ENCODE data around the gene NCR1.
"Not testable (repeated sequence)": the region's sequence is repeated elsewhere in the genome, so short reads cannot be mapped to it uniquely, and the experiment has no call there.

NCR1 gene, protein sequence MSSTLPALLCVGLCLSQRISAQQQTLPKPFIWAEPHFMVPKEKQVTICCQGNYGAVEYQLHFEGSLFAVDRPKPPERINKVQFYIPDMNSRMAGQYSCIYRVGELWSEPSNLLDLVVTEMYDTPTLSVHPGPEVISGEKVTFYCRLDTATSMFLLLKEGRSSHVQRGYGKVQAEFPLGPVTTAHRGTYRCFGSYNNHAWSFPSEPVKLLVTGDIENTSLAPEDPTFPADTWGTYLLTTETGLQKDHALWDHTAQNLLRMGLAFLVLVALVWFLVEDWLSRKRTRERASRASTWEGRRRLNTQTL

DNA sequence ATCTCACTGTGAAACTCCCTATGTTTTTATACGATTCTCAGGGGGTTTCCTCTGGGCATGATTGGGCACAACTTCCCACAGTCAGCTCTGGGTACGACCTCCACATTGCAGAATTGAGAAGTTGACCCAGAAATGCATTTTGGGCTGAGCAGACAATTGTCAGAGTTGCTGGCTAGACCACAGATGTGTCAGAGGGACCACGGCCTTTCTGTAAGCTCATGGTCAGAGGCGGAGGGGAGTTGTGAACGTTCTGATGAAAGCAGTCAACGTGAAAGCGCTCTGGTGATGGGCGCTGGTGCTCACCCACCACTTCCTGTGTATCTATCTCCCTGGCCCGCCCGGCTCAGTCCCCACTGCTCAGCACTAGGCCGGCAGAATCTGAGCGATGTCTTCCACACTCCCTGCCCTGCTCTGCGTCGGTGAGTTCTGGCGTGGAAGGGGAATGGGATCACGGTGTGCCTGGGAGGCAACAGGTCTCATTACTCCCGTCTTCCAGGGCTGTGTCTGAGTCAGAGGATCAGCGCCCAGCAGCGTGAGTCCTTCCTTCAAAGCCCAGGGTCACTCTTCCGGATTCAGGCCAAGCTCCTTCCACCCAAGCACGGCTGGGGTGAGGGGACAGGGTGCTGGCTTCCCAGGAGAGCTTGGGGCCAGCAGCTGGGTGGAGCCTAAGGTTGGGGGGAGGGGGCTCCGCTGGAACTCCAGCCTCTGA, at the start of gene NCR1:
TSS of gene NCR1 (plus strand) at position 346 of the 709 bp plus-strand sequence. CDS start at position 386, 40 bp downstream.
- no peak for DNase-seq

DNA sequence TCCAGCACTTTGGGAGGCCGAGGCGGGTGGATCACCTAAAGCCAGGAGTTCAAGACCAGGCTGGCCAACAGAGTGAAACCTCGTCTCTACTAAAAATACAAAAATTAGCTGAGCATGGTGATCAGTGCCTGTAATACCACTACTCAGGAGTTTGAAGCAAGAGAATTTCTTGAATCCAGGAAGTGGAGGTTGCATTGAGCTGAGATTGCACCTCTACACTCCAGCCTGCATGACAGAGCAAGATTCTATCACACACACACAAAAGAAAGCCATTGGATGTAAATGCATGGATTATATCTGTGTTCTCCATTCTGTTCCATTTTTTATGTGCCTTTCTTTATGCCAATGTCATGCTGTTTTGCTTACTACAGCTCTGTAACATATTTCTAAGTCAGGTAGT, 47.5 kb upstream of the NCR1 start:
- DNase-seq = not testable (repeated sequence)

DNA sequence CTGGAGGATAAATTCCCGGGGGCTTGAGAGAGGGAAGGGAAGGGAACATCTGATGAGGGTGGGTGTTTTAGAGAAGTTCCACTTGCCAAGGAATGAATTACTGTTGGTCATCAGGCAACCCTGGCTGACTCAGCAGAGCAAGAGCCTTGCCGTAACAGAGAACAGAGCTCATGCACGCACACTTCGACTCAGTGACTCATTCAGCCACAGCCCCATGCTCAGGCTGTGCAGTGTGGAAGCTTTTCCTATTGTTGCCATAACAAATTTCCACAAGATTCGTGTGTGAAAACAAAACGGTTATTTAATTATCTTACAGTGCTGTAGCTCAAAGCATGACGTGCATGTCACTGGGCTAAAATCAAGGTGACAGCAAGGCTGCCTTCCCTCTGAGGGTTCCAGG, 46.5 kb upstream of the NCR1 start:
- not testable (repeated sequence) for DNase-seq

DNA sequence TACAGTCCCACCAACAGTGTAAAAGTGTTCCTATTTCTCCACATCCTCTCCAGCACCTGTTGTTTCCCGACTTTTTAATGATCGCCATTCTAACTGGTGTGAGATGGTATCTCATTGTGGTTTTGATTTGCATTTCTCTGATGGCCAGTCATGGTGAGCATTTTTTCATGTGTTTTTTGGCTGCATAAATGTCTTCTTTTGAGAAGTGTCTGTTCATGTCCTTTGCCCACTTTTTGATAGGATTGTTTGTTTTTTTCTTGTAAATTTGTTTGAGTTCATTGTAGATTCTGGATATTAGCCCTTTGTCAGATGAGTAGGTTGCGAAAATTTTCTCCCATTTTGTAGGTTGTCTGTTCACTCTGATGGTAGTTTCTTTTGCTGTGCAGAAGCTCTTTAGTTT, 42.5 kb upstream of the NCR1 start:
- DNase-seq = not testable (repeated sequence)

DNA sequence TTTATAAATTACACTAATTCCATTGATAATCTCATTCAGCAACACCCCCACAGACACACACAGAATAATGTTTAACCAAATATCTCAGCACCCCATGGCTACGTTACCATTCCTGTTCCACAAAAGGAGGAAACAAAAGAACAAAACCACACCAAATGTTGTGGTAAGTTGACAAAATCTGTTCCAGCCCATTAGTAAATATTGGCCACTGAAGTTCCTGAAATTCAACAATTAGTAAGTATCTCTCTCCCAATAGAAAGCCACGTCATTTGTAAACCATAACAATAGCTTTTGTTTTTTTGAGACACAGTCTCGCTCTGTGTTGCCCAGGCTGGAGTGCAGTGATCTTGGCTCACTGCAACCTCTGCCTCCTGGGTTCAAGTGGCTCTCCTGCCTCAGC, 34.3 kb upstream of the NCR1 start:
- DNase-seq = no peak

DNA sequence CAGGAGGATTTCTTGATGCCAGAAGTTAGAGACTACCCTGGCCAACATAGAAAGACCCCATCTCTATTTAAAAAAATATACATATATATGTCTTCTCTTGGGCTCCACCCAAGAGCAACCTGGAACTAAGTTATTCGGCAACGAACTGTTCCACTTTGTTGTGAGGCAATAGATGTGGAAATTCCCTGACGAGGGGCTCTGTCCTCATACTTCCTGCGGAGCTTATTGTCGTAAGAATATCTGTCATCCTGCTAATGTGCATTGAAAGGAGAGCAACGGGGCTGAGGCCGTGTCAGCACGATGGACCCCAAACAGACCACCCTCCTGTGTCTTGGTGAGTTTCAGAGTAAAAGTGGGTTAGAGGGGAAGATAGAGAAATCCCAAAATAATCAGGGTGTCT, 32.0 kb upstream of the NCR1 start, which contains the start of gene FCAR:
TSS of gene FCAR (plus strand) at position 246 of the 400 bp plus-strand sequence. CDS start at position 301, 55 bp downstream.
- DNase-seq = no peak

DNA sequence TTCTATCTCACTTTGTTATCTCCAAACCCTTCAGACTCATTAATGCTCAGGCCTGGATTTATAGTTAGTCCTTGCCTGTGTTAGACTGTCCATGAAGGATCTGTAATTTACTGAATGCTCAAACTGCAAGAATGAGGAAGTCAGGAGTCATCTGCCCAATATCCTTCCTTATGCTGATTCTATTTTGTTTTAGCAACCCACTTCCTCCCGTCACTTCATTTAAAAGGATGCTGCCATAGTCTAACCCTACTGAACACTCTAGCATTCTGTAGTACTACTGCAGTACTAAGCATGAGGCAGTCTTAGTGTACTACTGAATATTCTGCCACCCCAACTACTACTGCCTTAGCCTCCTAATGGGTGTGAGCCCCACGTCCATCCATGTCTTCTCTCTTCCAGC, 30.4 kb upstream of the NCR1 start:
- DNase-seq = no peak

DNA sequence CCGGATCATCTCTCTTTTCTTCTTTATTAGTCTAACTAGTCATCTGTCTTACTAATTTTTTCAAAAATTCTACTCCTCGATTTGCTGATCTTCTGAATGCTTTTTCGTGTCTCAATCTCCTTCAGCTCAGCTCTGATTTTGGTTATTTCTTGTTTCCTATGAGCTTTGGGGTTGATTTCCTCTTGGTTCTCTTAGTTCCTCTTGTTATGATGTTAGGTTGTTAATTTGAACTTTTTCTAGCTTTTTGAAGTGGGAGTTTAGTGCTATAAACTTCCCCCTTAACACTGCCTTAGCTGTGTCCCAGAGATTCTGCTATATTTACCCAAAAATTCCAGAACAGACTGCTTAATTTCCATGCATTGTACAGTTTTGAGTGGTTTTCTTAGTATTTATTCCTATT, 28.5 kb upstream of the NCR1 start:
- DNase-seq = no peak

DNA sequence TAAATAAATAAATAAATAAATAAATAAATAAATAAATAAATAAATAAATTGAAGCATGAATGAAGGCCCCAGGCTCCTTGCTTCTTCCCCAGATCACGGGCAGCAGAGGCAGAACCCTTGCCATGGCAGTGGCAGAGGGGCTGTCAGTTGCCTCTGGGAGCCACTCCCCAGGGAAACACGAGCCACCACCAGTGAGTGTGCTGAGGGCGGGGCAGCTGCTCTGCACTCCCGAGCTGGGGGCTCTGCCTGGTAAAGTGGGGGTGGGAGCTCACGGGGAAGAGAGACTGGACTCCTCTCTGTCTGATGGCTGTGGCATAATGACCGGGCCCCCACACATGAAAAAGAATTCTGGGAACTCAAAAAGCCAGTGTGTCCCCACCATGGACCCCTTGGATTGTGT, 24.1 kb upstream of the NCR1 start:
- no peak for DNase-seq

DNA sequence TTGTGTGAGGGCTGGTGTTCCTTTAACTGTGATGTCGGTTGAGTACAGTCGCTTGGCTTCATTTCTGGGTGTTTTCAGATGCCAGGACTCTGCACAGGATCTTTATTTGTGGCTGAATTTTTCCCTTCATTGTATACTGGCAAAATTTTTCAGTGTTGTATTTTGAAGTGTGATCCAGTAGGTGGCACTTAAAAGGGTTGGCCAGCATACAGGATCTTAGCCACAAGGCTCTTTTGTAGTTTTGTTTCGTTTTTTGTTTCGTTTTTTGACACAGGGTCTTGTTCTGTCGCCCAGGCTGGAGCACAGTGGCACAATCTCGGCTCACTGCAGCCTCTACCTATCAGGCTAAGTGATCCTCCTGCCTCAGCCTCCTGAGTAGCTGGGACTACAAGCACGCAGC, 23.2 kb upstream of the NCR1 start:
- no peak for DNase-seq

DNA sequence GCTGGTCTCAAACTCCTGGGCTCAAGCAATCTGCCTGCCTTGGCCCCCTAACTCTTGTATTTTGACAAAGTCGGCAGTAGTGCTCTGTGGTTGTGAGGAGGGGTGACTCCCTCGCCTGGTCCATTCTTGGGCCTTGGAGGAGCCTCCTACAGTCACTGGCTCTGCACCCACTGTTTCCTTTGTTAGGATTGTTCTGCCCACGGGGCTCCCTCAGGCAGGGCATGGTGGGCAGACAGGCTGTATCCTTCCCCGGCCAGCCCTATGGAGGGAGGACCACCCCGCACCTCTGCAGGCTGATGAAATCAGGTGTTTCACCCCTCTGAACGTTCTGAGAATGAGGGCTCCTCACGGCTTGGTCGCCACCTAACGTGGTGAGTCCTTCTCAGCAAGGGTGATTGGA, 22.7 kb upstream of the NCR1 start:
- DNase-seq = no peak

DNA sequence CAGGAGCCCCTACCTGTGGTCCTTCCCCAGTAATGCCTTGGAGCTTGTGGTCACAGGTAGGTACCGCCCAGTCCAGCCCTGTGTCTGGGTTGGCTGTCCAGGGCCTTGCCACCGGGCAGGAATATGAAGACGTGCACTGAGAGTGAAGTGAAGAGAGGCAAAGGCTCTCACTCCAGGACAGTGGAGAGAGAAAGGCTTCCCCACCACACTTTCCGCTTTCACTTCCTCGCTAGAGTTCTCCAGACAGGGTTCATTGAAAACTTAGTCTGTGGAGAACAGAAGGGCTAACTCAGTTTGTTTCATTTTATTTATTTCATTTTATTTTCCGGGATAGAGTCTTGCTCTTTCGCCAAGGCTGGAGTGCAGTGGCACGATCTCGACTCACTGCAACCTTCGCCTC, 17.7 kb upstream of the NCR1 start:
- DNase-seq = no peak

DNA sequence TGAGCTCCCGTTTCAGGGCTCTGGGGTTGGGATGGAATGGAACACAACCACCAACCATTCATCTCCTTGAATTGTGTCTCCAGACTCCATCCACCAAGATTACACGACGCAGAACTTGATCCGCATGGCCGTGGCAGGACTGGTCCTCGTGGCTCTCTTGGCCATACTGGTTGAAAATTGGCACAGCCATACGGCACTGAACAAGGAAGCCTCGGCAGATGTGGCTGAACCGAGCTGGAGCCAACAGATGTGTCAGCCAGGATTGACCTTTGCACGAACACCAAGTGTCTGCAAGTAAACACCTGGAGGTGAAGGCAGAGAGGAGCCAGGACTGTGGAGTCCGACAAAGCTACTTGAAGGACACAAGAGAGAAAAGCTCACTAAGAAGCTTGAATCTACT, 16.4 kb upstream of the NCR1 start:
- DNase-seq = no peak

DNA sequence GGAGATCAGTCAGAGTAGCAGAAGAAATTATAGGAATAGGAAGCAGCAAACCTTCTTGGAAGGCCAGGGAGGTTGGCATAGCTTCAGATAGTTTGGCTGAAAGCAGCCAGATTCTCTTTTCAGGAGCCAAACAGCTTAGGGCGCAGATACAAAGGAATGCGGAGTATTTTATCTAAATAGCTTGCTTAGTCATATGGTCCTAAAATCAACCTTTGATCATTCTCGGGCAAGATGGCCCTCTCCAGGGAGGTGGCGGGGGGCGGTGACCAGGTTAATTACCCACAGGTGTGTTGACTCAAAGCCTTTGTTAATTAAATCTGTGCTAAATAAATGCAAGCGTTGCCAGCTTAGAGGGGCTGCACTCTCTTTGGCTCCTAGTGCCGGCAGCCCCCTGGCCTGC, 12.5 kb upstream of the NCR1 start:
- no peak for DNase-seq

DNA sequence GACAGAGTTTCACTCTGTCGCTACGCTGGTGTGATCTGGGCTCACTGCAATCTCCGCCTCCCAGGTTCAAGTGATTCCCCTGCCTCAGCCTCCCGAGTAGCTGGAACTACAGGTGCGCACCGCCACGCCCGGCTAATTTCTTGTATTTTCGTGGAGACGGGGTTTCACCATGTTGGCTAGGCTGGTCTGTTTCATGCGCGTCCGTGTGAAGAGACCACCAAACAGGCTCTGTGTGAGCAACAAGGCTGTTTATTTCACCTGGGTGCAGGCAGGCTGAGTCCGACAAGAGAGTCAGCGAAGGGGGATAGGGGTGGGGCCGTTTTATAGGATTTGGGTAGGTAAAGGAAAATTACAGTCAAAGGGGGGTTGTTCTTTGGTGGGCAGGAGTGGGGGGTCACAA, 11.8 kb upstream of the NCR1 start:
- DNase-seq = not testable (repeated sequence)

DNA sequence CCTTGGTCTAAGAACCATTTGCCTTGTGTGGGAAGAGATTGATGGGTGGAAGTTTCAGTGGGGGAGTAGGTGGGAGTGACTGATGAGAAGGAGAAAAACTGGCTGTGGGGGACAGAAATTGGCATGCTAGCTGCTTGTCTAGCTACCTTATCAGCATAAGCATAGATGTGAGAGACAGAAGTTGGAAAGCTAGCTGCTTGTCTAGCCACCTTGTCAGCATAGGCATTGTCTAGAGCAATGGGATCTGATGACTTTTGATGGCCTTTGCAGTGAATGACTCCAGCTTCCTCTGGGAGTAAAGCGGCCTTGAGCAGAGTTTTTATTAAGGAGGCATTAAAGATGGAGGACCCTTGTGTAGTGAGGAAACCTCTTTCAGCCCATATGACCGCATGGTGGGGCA, 9.9 kb upstream of the NCR1 start:
- DNase-seq = no peak

DNA sequence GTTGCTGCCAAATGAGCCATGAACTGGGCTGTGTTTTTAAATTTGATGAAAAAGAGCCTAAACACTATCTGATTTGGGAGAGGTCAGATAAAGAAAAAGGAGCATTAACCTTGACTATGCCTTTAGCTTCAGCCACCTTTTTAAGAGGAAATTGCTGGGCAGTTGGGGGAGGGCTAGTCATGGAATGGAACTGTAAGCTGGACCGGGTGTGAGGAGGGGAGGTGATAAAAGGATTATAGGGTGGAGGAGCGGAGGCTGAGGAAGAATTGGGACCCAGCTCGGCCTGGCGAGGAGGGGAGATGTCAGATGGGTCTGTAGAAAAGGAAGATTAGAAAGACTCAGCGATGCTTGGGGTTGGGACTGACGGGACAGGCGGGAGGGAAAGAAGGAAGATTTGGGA, 7.3 kb upstream of the NCR1 start:
- DNase-seq = not testable (repeated sequence)

DNA sequence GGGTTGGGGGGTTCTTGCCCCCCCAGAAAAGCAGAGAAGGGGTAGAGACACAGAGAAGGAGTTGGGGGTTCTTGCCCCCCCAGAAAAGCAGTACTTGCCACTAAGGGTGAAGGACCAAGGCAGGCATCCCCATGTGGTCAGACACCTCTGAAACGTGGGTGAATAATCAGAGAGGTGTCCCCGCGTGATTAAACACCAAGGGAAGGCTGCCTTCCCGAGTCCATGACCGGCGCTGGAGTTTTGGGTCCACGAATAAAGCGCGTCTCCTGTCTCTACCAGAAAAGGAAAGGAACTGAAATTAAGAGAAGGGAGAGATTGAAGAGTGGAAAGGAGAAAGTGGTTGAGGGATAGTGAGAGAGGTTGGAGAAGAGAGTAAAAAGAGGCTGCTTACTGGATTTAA, 6.3 kb upstream of the NCR1 start:
- not testable (repeated sequence) for DNase-seq

DNA sequence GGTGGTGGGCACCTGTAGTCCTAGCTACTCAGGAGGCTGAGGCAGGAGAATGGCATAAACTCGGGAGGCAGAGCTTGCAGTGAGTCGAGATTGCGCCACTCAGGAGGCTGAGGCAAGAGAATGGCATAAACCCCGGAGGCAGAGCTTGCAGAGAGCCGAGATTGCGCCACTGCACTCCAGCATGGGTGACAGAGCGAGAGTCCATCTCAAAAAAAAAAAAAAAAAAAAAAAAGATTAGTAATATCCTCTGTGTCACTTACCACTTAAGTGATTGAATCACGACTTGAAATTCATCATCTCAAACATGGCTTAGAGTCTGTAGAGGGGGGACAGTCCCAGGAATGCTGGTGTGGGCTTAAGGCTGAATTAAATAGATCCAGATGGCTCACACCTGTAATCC, 4.8 kb upstream of the NCR1 start:
- DNase-seq = not testable (repeated sequence)

DNA sequence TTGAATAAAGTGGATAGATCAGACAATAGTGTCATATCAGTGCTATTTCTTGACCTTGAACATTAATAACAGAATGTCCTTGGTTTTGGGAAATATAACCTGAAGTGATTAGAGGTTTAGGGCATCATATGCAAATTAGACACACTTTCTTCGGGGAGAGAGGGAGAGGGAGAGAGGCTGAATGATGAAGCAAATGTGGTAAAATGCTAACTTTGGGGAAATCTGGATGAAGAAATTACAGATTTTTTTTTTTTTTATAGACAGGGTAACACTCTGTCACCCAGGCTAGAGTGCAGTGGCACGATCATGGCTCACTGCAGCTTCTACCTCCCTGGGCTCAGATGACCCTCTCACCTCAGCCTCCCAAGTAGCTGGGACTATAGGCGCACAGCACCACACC, 3.9 kb upstream of the NCR1 start:
- no peak for DNase-seq

DNA sequence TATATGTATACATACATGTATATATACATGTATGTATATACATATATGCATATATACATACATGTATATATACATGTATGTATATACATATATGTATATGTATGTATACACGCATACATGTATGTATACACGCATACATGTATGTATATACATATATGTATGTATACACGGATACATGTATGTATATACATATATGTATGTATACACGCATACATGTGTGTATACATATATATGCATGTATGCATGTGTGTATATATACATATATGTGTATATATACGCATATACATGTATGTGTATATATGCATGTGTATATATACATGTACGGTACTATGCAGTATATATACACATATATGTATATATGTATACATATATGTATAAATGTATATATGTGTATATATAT, 2.6 kb upstream of the NCR1 start:
- DNase-seq = no peak

DNA sequence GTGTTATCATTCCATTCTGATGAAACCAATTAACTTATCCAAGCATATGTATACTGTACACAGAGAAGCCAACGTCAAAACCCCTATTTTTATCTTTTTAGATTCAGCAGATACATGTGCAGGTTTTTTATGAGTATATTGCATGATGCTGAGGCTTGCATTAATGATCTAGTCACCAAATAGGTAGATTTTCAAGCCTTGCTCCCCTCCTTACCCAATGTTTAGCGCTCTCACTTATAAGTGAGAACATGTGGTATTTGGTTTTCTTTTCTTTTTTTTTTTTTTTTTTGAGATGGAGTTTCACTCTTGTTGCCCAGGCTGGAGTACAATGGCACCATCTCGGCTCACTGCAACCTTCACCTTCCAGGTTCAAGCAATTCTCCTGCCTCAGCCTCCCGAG, 1.7 kb upstream of the NCR1 start:
- not testable (repeated sequence) for DNase-seq

DNA sequence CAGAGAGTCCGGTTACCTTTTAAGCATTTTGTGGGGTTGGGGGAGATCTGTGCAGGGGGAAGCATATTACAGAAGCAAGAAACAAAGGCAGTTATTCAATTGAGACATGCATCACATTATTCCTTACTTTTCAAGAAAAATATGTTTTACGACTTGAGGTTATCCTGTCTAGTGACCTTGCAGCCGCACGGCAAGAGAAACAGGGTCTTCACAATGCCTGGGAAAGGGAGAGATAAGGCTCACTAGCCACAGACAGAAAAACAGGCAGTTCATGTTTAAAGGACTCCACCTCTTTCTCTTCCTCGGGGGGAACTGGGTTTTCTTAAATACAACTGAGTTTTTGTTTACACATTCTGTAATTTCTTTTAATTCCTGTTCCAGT, 536 bp upstream of the NCR1 start:
- DNase-seq = no peak

DNA sequence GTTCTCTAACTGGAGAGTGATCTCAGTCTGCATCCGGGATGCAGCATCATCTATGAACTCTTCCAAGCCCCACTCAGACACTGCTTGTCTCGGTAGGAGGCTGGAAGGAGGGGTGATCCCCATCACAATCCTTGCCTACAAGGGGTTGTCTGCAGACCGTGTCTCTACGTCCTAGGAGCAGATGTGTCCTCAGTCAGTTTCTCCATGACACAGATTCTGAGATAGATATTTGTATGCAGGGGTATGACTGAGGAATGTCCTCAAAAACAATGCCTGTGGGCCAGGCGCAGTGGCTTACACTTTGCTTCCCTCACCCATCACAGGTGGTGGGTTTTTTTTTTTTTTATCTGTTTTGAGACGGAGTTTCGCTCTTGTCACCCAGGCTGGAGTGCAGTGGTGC, 871 bp downstream of the NCR1 start:
- DNase-seq = no peak

DNA sequence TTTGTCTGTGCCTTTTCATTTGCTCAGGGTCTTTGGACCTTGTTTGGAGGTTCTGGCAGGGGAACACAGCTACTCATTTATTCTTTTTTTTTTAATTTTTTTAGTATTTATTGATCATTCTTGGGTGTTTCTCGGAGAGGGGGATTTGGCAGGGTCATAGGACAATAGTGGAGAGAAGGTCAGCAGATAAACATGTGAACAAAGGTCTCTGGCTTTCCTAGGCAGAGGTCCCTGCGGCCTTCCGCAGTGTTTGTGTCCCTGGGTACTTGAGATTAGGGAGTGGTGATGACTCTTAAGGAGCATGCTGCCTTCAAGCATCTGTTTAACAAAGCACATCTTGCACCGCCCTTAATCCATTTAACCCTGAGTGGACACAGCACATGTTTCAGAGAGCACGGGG, 2.0 kb downstream of the NCR1 start:
- not testable (repeated sequence) for DNase-seq
